HG03108 (cell line): ENCODE measurements around the gene OSGIN1.

Experiments used
- ATAC-seq: cut with Tn5 transposase; IDR thresholded peaks from one replicate; pipeline ENCODE4 v1.9.1; 2021; ENCODE audit warnings: moderate library complexity; ENCODE audit not compliant: unreplicated experiment

OSGIN1 gene

GRCh38 chr16:83952940-83953795 lies at the start of gene OSGIN1:
Gene OSGIN1, plus strand, starts transcription at chr16:83953240. Its CDS starts 4,432 bp downstream, at chr16:83957672.
- peak; percentile 72 for ATAC-seq

GRCh38 chr16:83903751-83904150 lies 49.3 kb upstream of the OSGIN1 start:
- ATAC-seq, result no peak

GRCh38 chr16:83906683-83907082 lies 46.4 kb upstream of the OSGIN1 start:
- ATAC-seq, result no peak

GRCh38 chr16:83907111-83907510 lies 45.9 kb upstream of the OSGIN1 start:
- ATAC-seq, result no peak

- no peak for ATAC-seq
Observed at GRCh38 chr16:83907631-83908250, 45.3 kb upstream of the OSGIN1 start.

- ATAC-seq, result no peak
Observed at GRCh38 chr16:83908798-83909197, 44.2 kb upstream of the OSGIN1 start.

- ATAC-seq, result no peak
Observed at GRCh38 chr16:83911290-83911689, 41.8 kb upstream of the OSGIN1 start.

GRCh38 chr16:83912519-83913244 lies 40.4 kb upstream of the OSGIN1 start:
- no peak for ATAC-seq

GRCh38 chr16:83913245-83913633 lies 39.8 kb upstream of the OSGIN1 start:
- ATAC-seq, result no peak

- no peak for ATAC-seq
Observed at GRCh38 chr16:83914091-83914710, 38.8 kb upstream of the OSGIN1 start.

GRCh38 chr16:83915081-83915480 lies 38.0 kb upstream of the OSGIN1 start:
- ATAC-seq, result no peak

GRCh38 chr16:83915491-83915890 lies 37.5 kb upstream of the OSGIN1 start:
- no peak for ATAC-seq

GRCh38 chr16:83917152-83918120 lies 35.6 kb upstream of the OSGIN1 start:
- ATAC-seq, result no peak

GRCh38 chr16:83920894-83921491 lies 32.0 kb upstream of the OSGIN1 start:
- ATAC-seq, result no peak

GRCh38 chr16:83923581-83924365 lies 29.3 kb upstream of the OSGIN1 start:
- no peak for ATAC-seq

- ATAC-seq, result no peak
Observed at GRCh38 chr16:83924686-83925085, 28.4 kb upstream of the OSGIN1 start.

- no peak for ATAC-seq
Observed at GRCh38 chr16:83925095-83925905, 27.7 kb upstream of the OSGIN1 start.
